K562 (cell line): ENCODE measurements around the gene ELOVL1. TPM values are rescaled to one million over a fixed set of nuclear protein-coding genes. Genes with fewer than 3 reads are reported as not detected.

Experiments used
- CEBPG ChIP-seq, 3 experiments: fragments of 200-800 bp in 1 of 3; sonication (Bioruptor generic) in 1 of 3; sonication (generic) in 1 of 3; formaldehyde crosslinking in 1 of 3; IDR thresholded peaks in 2 of 3; conservative IDR thresholded peaks in 1 of 3; 2 replicates each; pipeline versions ENCODE4 v1.6.1 to v1.8.0; 2016 to 2022; ENCODE audit warnings: missing compliant biosample characterization in 2 of 3, missing genetic modification characterization in 2 of 3, mild to moderate bottlenecking in 1 of 3, missing genetic modification reagents in 1 of 3
- EP400 ChIP-seq: fragments of 450-650 bp; IDR thresholded peaks from 2 replicates; pipeline ENCODE4 v1.6.1; 2017; ENCODE audit warnings: antibody characterized with exemption, mild to moderate bottlenecking, moderate library complexity
- GATAD2A ChIP-seq: fragments of 450-650 bp; IDR thresholded peaks from 2 replicates; pipeline ENCODE4 v1.6.1; 2017
- HDGF ChIP-seq: fragments of 450-650 bp; IDR thresholded peaks from 2 replicates; pipeline ENCODE4 v1.6.1; 2016
- HNRNPL ChIP-seq: fragments of 200-400 bp; formaldehyde crosslinking; IDR thresholded peaks from 2 replicates; pipeline ENCODE4 v1.6.1; 2017; ENCODE audit warnings: low read depth, mild to moderate bottlenecking, low read length
- REST ChIP-seq, 2 experiments: fragments of 450-650 bp; formaldehyde crosslinking in 1 of 2; IDR thresholded peaks; 2 replicates each; pipeline versions ENCODE4 v1.4.0 to v1.6.1; 2014 to 2020; ENCODE audit warnings: mild to moderate bottlenecking in 2 of 2, borderline replicate concordance in 1 of 2, low read depth in 1 of 2
- RHOXF2B ChIP-seq: fragments of 250-450 bp; sonication (Bioruptor Pico); conservative IDR thresholded peaks from 2 replicates; pipeline ENCODE4 v1.5.1; 2021
- SAFB2 ChIP-seq: fragments of 200-400 bp; formaldehyde crosslinking; IDR thresholded peaks from 2 replicates; pipeline ENCODE4 v1.6.1; 2018; ENCODE audit warnings: borderline replicate concordance, low read length, low read depth, moderate library complexity; ENCODE audit not compliant: severe bottlenecking
- STAT5A ChIP-seq: IDR thresholded peaks from 2 replicates; pipeline ENCODE4 v1.6.1; 2012; ENCODE audit warnings: low read length, inconsistent platforms, borderline replicate concordance
- TCF7L2 ChIP-seq: fragments of 150-350 bp; IDR thresholded peaks from 2 replicates; pipeline ENCODE4 v1.6.1; 2016; ENCODE audit warnings: low read depth, mild to moderate bottlenecking, low read length, moderate library complexity
- ZBTB17 ChIP-seq: fragments of 450-650 bp; formaldehyde crosslinking; IDR thresholded peaks from 2 replicates; pipeline ENCODE4 v1.4.0; 2020; ENCODE audit warnings: mild to moderate bottlenecking
- ZNF197 ChIP-seq: fragments of 200-800 bp; sonication (Bioruptor generic); IDR thresholded peaks from 2 replicates; pipeline ENCODE4 v1.6.1; 2016; ENCODE audit warnings: low read depth, missing genetic modification characterization, missing compliant biosample characterization
- polyA plus RNA-seq, 8 experiments: library from polyadenylated mRNA; depleted of rRNA in 4 of 8; stranded (reverse) in 5 of 8; unstranded in 3 of 8; fragments of >200 nt; fragmentation: Nextera tagmentation in 2 of 8; fragmentation: Illumina TruSeq in 1 of 8; extraction: Ambion mirVana in 2 of 8; extraction: Trizol in 1 of 8; gene quantifications; 2 replicates each; pipeline versions ENCODE4 v1.2.1 to v1.2.3, GENCODE V29; 2011 to 2014; ENCODE audit warnings: inconsistent platforms in 1 of 8, missing spikeins in 1 of 8
- total RNA-seq, 7 experiments: library from RNA; depleted of rRNA in 6 of 7; stranded (reverse); fragments of >200 nt in 6 of 7; fragmentation: Illumina TruSeq in 2 of 7; extraction: Trizol in 2 of 7; gene quantifications; 2 replicates each; pipeline versions ENCODE4 v1.2.1 to v1.2.3, GENCODE V29; 2011 to 2021; ENCODE audit warnings: low replicate concordance in 1 of 7
- TF ChIP-seq, protein P1 (sequence below): sonication (generic); formaldehyde crosslinking; IDR thresholded peaks from 2 replicates; pipeline ENCODE4 v1.5.0; 2020; ENCODE audit warnings: missing genetic modification reagents

ELOVL1 gene
- total and polyA plus RNA-seq, 9 of the 15 experiments (the other 6 are each of a cell fraction or from before 2014, with no cell fraction given): 51.0 to 157 (median 70.3) TPM

DNA sequence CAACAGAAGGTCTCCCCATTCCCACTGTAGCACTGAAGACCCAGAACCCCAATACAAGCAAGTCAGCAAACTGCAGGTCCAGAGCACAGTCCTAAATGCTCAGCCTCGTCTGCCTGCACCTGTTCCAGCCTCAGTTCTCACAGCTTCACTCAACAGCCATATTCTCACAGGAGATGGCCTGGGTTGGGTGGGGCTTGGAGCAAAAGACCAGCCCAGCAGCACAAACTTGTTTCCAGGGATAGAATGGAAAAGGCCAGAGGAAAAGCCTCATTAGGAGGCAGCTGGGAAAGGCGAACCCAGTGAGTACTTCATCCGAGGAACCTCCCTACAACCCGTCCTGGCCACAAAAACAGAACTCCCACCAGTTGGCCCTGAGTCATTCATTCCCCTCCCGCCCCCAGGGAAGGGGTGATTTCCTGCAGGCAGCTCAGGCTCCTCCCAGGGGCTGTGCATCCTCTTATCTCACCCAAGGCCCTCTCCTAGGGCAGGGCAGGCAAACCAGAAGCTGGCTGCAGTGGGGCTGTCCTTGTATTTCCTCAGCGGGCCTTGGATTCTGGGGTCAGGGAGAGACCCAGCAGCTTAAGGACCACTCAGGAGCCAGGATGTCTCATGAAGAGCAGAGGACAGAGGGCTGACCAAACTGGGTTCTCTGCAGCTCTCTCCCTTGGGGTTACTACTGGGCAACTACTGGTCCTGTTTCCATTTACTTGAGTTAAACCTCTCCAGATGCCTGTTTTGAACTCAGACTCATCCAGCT is 37.6 kb downstream of the ELOVL1 start (continued):
- TF ChIP-seq STAT5A (no peak), ZNF197 (no peak), EP400 (no peak), REST (IDR thresholded peaks at IDR 0.05; ENCODE audit: borderline replicate concordance) (peak; percentile 22; the same call in 1 of the 2 replicates), REST (CRISPR knock-in tag; IDR thresholded peaks at IDR 0.05; ENCODE audit: low read depth) (no peak), GATAD2A (no peak), HDGF (no peak), HNRNPL (no peak), ZBTB17 (CRISPR knock-in tag) (0 out of 2 replicates have a peak, but pooled peaks have one; percentile 46), RHOXF2B (CRISPR knock-in tag) (no peak), TCF7L2 (no peak), CEBPG (CRISPR knock-in tag; IDR thresholded peaks at IDR 0.05) (no peak), CEBPG (tag; conservative IDR thresholded peaks at IDR 0.05 in 1 of 2, IDR thresholded peaks at IDR 0.05 in 1 of 2) (no peak), SAFB2 (no peak)
- TF ChIP-seq, protein P1, sequence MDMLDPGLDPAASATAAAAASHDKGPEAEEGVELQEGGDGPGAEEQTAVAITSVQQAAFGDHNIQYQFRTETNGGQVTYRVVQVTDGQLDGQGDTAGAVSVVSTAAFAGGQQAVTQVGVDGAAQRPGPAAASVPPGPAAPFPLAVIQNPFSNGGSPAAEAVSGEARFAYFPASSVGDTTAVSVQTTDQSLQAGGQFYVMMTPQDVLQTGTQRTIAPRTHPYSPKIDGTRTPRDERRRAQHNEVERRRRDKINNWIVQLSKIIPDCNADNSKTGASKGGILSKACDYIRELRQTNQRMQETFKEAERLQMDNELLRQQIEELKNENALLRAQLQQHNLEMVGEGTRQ (CRISPR knock-in tag): no peak
